Hindlimb muscle (tissue), 1 donor: ENCODE results near the gene JCAD. TPM values are rescaled to one million over a fixed set of nuclear protein-coding genes. Genes with fewer than 3 reads are reported as not detected.
"Not testable (repeated sequence)": the region's sequence is repeated elsewhere in the genome, so short reads cannot be mapped to it uniquely, and the experiment has no call there.

ENCODE experiments used
- DNase-seq: peaks from one replicate; pipeline ENCODE4 v3.0.0-alpha.2; 2013
- polyA plus RNA-seq: library from polyadenylated mRNA; unstranded; fragments of 120-200 nt; gene quantifications from one replicate; pipeline ENCODE4 v1.2.1, GENCODE V29; 2013; ENCODE audit not compliant: insufficient read length

Gene JCAD
- polyA plus RNA-seq, 1 donor: 22.9 TPM

- DNase-seq: no peak
Measured at GRCh38 chr10:30026578-30026977, 32.8 kb downstream of the JCAD start.

GRCh38 chr10:30026080-30026479, 33.3 kb downstream of the JCAD start:
- no peak for DNase-seq

GRCh38 chr10:30025428-30025827, 34.0 kb downstream of the JCAD start:
- DNase-seq: not testable (repeated sequence)

GRCh38 chr10:30022590-30022989, 36.8 kb downstream of the JCAD start:
- no peak for DNase-seq

GRCh38 chr10:30019468-30019867, 39.9 kb downstream of the JCAD start:
- DNase-seq: no peak

- peak; percentile 61 for DNase-seq
Measured at GRCh38 chr10:30018496-30018895, 40.9 kb downstream of the JCAD start.

DNA sequence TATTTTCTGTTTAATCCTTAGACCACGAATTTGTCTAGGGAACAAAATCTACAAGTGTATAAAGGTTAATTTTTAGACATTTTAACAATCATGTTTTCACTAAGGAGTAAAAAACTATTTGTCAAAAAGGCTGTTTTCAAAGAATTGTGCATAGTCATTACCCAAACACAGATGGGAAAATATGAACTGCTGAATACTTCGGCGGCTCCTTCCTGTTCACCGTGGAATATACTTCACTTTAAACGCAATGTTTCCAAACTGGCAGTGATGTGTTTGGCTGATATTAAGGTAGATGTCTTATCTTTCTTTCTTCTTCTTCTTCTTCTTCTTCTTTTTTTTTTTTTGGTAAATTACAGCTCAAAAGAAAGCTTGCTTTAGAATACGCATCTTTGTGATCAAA, 41.4 kb downstream of the JCAD start:
- DNase-seq: no peak

- DNase-seq: no peak
Measured at GRCh38 chr10:30017556-30017955, 41.8 kb downstream of the JCAD start.

GRCh38 chr10:30014511-30014910, 44.9 kb downstream of the JCAD start:
- no peak for DNase-seq

GRCh38 chr10:30013757-30014156, 45.6 kb downstream of the JCAD start:
- peak; percentile 54 for DNase-seq

GRCh38 chr10:30011956-30012647, 47.3 kb downstream of the JCAD start:
- DNase-seq: no peak

DNA sequence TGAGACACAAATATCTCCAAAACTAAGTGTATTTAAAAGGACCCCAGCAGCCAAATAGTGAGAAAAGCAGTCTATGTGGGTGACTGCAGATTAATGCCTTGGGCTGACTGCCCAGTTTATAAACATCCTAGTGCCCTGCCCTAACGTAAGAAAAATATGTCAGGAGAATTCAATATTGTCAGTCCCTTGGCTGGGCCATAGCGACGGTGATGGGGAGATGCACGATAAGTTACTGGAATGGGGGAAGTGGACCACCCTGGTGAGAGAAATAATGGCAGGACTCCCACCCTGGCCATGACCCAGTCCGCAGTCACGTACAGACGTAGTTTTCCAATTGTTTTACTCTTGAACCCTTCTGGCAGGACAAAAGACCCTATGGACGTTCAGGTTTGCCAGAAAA, 48.0 kb downstream of the JCAD start:
- no peak for DNase-seq

DNA sequence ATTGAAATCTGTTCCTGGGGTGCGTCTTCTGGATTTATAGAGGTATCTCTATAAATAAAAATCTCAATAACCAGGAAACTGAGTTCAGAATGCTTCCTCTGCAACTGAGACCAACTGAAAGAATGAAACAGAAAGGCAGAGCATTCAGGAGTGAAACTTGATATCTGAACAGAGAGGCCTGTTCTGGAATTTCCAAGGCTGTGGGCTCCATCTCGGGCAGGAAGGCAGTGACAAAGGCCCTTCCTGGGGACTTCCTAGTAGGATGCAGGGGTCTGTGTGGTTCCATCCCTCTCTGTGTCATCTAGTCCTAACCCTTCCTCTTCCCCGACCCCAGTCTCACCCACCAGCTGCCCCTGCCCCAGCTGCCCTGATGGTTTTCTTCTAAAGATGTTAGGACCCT, 52.0 kb downstream of the JCAD start:
- DNase-seq: no peak

DNA sequence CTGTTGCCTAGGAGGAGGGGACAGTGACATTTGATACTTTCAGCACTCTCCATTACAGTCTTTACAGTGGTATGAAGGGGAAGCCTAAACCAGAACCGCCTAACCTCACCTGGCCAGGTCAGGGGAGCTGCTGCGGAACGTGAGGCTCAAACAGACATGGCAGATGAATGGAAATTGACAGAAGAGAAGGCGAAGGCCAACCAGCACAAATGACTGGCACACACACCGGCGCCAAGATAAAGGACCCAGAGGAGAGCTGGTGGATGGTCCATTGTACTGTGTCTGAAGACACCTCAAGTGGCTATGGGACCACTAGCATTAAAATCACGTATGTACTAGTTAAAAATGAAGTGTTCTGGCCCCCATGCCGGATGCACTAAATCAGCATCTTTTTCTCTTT, 53.0 kb downstream of the JCAD start:
- no peak for DNase-seq

- DNase-seq: not testable (repeated sequence)
Measured at GRCh38 chr10:30005116-30005515, 54.3 kb downstream of the JCAD start.

DNA sequence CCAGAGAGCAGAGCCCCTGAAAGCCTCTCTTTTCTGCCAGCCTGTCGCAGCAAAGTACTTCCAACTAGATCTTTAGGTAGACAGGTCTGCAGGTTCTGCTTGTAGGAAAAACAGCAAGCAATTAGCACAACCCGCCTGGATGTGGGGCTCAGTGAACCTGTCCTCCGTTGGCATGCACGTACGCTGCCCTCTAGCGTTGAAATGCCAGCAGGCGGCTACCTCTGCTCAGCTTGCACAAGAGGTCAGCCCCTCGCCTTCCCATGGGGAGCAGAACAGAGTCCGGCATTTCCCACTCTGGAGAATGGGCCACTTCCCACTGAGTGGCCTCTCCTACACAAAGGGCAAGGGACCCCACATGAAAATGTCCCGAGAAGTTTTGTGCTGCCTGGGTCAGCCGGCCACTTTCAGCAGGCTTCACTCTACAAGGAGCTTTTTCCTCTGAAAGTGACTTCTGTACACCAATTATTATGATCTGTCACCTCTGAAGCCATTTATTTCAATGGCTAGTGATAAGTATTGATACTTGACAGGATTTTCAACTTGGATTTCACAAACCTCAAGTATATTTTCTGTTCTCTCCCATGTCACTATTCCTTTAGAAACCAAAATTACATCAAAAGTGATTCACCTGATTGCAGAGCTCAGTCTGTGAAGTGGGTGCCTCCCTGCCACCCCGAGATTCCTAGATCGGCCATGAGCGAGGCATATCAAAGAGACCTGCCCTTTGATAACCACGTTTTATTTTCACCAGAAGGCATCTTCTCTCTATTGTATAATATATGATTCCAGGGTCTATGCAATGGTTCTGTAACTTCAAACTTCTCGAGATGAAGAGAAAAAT, 56.7 kb downstream of the JCAD start:
- DNase-seq: no peak

- DNase-seq: peak; percentile 83
Measured at GRCh38 chr10:30000802-30001571, 58.4 kb downstream of the JCAD start.

DNA sequence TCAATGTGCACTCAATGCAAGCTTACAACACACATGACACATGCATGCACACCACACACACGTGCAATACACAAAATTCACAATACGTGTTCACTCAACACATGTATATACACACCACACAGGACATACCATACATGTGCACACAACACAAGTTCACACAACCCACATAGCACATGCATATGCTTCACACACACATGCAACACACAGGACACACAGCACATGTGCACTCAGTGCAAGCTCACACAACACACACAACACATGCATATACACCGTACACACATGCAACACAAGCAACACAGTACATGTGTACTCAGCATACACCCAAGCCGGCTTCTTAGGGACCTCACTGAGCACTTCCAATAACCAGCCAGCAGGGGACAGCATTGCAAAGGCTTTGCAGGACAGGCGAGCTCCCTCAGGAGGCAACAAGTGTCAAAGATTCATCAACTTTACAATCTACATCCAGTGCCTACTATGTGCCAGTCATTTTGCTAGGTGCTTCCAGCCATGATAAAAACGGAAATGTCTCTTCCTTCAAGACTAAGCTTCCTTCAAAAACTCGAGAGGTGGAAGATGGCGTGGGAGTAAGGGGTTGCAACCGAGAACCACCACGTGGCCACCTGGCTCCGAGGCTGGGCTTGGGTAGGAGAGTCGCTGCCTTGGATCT, 61.1 kb downstream of the JCAD start:
- DNase-seq: peak; percentile 79

- no peak for DNase-seq
Measured at GRCh38 chr10:29994811-29995210, 64.6 kb downstream of the JCAD start.

GRCh38 chr10:29993319-29993915, 66.0 kb downstream of the JCAD start:
- no peak for DNase-seq

GRCh38 chr10:29992914-29993313, 66.5 kb downstream of the JCAD start:
- DNase-seq: no peak

DNA sequence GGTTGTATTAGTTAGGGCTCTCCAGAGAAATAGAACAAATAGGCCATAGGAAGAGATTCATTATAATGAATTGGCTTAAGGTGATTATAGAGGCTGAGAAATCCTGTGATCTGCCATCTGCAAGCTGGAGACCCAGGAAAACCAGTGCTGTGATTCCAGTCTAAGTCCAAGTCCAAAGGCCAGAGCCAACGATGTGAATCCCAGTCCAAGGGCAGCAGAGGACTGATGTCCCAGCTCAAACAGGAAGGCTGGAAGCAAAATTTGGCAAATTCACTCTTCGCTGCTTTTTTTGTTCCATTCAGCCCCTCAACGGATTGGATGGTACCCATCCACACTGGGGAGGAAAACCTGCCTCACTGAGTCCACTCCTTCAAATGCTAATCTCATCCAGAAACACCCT, 68.0 kb downstream of the JCAD start:
- DNase-seq: no peak
